ENCODE data around the gene NUP214.
"Not testable (repeated sequence)": the region's sequence is repeated elsewhere in the genome, so short reads cannot be mapped to it uniquely, and the experiment has no call there.

Gene NUP214

DNA sequence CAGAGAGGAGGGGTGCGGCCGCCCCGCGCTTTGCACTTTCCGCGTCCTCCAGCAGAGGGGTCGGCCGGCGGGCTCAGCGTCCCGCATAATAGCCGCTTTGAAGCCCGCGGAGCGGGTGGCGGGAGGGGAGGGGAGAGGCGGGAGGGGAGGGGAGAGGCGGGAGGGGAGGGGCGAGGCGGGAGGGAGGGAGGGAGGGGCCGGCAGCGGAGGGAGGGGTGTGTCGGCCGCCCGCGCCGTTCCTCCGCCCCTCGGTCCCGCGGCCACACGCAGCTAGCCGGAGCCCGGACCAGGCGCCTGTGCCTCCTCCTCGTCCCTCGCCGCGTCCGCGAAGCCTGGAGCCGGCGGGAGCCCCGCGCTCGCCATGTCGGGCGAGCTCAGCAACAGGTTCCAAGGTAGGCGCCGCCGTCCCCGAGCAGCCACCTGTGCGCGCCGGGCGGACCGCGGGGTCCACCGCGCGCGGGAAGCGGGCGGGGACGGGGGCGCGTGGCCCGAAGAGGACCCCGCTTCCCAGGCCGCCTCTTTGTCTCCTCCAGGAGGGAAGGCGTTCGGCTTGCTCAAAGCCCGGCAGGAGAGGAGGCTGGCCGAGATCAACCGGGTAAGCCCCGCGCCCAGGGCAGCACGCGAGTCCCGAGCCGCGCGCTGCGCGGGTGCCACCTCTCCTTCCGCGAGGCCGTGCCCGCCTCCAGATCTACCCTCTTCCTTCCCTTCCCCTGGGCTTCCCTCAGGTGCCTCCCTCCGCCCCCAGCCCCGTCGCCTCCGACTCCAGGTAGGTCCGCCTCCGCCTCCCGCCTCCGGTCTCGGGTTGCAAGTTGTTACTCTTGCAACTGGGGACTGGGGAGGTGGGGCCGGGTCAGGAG is 28.9 kb upstream of the NUP214 start, which contains the start of gene AIF1L:
Gene AIF1L (plus strand): TSS at position 263 of the 857 bp plus-strand sequence. CDS start 99 bp downstream, at position 362.
- no peak for DNase-seq

DNA sequence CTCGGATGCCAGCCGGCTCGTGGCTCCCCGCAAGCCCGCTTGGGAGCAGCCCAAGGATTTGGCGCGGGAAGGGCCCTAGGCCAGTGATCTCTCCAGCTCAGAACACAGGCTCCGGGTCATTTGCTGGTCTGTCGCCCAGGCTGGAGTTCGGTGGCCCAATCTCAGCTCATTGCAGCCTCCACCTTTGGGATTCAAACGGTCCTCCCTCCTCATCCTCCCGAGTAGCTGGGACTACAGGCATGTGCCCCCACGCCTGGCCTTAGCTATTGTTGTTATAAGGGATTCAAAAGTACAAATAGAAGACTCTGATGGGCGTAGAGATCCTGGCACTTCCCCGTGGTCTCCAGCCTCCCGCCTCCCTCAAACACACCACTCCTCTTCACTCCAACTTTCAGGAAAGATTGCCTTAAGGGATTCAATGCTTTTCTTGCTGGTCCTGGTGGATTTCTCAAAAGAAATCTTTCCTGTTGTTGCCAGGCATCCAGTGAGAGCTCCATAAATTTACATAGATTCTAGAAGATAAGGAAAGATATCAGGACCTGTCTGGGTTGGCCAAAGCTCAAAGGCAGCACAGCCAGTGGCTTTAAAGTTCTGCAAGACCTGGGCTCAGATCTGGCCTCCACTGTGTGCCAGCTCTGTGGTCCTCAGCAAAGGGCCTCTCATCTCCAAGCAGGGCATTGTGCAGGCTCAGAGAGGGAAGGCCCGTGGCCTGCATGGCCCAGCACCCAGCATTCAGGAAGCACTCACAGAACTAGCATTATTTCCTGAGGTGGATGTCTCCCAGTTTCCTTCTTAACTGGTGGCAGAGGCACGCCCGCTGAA is 28.0 kb upstream of the NUP214 start:
- DNase-seq, result no peak

DNA sequence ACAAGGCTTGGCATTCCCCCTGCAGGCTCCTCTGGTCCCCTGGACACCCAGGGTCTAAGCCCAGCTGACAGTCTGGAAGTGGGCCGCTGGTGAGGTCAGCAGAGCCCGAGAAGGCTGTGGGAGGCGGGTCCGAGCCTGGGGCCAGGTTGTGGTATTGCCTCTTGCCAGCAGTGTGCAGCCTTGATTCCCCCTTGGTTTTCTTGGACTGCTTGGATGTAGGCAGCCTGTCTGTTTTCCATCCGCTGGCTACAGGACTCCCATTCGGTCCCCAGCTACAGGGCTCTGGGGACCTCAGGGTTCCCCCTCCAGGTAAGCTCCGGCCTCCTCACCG is 27.5 kb upstream of the NUP214 start:
- DNase-seq, result no peak

DNA sequence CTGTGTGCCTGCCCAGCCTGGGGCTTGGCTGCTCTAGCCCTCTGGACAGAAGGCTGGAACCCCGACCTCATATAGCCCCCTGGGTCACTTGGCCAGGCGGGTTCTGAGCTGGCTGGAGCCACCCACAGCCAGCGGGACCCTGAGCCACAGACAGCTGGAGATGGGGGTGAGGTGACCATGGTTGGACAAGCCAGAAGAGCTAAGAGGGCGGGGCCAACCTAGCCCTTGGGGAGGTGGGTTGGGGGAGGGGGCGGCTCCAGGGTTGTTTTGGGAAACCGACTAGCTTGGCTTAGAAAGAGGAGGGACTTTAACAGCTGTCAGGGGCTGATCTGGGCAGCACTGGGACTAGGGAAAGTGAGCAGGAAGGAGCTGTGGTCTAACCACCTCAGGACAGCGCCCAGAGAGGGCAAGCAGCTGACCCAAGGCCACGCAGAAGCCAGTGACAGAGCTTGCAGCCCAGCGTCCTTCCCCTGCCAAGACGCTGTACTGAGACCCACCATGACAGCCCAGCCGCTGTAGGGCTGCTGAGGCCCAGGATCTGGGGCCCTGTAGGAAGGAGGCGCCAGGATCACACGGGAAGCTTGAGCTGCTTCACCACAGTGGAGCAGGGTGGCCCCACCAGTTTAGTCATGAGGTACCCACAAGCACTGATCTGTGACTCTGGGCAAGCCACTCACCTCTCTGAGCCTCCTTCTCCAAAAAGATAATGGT is 26.8 kb upstream of the NUP214 start:
- no peak for DNase-seq

DNA sequence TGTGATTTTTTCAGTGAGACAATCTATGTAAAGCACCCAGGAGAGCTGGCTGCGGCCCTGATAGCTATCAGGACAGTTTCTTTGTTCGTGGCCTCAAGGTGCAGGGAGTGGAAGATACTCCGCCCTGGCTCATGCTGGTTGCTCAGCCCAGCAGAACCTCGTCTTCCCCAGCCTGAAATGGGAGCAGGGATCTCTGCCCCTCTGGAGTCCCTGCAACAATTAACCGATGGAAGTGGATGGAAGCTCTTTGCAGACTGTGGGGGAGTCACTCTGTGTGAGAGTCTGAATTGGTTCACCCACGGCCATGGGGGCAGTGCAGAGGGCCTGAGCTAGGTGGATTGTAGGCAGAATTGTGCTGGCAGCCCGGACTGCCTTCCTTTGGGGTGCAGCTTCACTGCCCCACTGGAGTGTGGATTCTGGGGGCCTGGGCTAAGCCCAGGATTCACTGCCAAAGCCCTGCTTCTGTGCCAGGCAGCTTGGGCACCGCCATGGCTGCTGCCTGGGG is 26.2 kb upstream of the NUP214 start:
- no peak for DNase-seq

DNA sequence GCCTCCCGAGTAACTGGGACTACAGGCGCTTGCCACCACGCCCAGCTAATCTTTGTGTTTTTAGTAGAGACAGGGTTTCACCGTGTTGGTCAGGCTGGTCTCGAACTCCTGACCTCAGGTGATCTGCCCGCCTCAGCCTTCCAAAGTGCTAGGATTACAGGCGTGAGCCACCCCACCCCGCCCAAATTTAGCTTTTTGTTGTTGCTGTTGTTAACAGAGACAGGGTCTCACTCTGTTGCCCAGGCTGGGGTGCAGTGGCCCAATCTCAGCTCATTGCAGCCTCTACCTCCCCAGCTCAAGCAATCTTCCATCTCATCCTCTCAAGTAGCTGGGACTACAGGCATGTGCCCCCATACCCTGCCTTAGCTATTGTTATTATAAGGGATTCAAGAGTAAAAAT is 25.5 kb upstream of the NUP214 start:
- not testable (repeated sequence) for DNase-seq

DNA sequence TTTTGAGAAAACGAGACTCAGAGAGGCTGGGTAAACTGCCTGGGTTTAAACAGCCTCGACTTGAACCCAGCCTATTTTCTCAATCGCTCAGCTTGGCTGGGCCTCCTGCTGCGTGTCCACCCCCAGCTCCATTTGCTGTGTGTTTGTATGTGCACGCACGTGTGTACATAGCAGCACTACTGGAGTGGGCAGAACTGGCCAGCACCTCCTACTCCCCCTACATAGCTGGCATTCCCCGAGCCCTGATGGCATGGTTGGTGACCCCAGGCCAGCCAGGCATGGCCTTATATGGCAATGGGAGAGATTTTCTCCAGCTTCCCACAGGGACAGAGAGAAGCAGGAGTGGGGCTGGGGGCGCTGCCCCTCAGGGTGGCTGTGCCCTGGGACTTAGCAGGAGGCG is 24.9 kb upstream of the NUP214 start:
- DNase-seq, result no peak

DNA sequence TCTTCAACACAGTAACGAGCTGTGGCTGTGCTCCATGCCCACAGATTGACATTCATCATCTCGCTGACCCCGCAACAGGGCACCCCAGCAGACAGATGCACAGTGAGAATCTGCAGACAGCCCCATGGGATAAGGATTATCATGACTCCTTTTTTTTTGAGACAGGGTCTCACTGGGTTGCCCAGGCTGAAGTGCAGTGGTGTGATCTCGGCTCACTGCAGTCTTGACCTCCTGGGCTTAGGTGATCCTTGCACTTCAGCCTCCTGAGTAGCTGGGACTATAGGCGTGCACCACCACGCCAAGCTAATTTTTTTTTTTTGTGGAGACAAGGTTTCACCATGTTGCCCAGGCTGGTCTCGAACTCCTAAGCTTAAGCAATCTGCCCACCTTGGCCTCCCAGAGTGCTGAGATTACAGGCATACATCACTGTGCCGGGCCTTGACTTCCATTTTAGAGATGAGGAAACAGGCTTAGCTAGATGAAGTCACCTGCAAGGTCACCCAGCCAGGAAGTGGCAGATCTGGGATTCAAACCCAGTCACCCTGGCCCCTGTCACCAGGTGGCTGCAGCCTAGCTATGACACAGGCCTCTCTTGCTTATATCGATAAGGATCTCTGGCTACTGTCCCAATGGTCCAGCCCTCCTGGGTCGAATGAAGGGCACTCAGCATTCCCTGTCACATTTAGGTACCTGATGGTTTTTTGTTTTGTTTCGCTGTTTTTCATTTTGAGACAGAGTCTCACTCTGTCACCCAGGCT is 24.0 kb upstream of the NUP214 start:
- no peak for DNase-seq

DNA sequence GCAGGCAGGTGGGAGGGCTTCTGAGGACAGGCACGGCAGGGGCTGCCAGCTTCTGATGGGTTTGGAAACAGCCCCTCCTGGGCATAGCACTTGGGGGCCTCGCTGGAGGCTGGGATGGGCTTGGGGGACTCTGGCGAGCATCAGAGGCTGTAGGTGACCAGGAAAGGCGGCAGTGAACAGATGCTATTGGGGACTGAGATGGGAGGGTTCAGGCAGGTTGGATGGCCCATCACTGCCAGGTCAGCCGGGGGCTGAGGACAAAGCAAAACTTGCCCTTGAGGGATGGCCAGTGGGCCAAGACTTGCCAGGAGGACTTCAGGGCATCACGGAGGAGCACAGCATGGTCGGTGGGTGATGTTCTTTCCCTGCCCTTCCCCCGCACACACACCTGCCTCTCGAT is 22.4 kb upstream of the NUP214 start:
- no peak for DNase-seq

DNA sequence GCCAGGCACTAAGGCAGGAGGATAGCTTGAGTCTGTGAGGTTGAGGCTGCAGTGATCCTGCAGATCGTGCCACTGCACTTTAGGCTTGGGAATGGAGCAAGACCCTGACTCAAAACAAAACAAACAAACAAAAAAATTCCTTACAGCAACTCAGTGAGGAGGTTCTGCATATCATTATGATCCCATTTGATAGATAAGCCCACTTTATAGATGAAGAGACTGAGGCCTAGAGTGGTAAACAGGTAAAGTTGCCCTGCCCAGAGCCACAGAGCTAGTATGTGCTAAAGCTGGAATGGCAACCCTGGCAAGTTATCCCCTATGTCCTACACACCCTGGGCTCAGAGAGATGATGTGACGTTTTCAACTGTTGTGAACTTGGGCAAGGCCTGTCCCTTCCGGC is 21.9 kb upstream of the NUP214 start:
- DNase-seq, result no peak

DNA sequence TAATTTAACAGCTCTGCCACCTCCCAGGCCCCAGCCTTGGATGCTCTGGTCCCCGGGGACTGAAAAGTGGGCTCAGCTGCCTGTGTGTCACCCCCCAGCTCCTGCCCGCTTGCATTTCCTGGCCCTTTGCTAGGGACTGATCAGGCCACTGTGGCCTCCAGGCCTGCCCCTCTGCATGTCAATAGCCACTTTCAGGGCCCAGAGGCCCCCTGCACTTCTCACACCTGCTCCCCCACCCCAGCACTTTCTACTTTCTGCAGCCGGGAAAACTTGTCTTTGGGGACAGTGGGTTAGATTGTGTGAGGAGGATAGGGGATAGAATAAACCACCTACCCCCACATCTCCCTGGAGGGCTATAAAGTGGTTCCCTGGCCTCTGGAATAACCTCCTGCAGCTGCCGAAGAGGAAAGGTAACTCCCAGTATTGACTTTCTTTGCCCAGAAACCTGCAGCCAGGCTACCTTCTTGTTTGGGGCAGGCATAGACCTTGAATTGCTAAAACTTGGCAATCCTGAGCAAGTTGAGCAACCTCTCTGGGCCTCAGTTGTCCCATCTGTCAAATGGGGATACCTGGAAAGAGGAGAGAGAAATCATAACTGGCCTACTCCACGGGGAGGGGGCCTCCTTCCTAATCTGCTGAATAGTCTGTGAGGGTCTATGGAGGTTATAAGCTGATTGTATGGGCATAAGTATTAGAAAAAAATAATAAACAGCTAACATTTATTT is 21.2 kb upstream of the NUP214 start:
- no peak for DNase-seq

DNA sequence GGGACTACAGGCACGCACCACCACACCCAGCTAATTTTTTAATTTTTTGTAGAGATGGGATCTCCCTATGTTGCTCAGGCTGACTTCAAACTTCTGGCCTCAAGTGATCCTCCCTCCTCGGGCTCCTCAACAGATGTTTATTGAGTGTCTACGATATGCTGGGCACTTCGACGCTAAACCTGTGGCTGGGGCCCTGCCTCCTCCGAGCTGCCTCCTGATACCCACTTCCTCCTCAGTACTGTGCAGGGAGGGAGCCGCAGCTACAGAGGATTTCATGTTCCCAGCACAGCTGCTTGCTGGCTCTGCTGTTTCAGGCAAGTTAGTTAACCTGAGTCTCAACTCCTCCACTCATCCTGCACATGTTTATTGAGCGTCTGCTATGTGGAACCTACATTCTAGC is 19.4 kb upstream of the NUP214 start:
- DNase-seq, result no peak

DNA sequence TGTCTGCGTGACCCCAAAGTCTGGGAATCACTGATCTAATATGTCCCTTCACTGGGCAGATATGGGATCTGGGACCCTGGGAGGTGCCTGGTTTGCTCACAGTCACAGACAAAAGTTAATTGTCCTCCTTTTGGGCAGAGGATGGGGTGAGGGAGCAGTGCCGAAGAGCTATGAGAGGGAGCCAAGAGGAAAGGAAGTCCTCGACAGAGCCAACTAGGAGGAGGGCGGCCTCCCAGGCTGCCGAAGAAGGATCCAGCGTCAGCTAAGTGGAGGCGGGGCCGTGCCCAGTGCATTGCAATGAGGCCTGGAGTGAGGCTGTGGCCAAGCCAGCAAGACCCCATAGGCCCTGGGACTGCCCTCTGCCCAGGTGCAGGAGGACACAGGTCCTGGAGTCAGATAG is 17.6 kb upstream of the NUP214 start:
- no peak for DNase-seq

DNA sequence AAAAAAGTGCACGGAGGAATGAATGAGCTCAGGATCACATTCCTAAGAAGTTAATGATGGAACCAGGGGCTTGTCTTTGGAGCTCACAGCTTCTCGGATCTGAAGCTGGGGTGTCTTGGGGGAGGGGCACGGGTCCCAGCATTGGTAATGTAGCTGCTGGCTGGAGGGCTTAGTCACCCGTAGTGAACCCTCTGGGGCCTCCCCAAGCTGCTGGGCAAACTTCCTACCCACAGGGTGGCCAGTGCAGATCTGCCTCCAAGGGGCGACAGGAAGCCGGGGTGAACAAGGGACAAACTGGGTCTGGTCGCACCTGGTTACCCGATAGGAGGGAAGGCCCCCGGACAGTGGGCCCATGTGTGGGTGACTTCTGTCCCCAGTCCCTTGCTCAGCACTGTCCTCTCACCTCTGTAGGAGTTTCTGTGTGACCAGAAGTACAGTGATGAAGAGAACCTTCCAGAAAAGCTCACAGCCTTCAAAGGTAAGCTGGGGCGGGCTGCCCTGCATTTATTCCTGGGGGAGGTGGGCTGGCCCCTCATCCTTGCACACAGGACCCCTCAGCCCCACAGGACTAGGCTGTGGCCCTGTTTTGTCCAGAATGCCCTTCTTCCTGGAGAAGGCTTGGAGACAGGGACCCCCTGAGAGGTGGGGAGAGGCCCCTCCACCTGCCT is 14.1 kb upstream of the NUP214 start:
- no peak for DNase-seq

DNA sequence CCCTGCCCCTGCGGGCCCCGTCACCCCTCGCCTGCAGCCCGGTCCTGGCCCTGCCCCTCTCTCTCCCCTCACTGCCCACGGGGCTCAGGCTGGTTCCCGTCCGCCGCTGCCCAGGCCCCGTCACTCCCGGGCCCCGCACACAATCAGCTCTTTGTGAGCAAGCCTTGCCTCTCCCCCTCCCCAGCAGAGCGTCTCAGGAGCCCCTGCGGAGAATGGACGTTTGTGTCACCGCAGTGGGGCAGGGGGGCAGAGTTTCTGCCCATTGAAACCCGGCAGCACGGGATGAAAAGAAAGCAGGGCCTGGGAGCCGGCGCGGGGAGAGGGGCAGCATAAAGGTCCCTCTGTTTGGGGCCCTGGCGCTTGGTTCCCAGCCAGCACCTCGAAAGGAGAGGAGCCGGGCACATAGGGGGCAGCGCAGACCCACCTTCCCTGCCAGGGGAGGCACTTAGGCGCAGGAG is 13.5 kb upstream of the NUP214 start:
- no peak for DNase-seq

DNA sequence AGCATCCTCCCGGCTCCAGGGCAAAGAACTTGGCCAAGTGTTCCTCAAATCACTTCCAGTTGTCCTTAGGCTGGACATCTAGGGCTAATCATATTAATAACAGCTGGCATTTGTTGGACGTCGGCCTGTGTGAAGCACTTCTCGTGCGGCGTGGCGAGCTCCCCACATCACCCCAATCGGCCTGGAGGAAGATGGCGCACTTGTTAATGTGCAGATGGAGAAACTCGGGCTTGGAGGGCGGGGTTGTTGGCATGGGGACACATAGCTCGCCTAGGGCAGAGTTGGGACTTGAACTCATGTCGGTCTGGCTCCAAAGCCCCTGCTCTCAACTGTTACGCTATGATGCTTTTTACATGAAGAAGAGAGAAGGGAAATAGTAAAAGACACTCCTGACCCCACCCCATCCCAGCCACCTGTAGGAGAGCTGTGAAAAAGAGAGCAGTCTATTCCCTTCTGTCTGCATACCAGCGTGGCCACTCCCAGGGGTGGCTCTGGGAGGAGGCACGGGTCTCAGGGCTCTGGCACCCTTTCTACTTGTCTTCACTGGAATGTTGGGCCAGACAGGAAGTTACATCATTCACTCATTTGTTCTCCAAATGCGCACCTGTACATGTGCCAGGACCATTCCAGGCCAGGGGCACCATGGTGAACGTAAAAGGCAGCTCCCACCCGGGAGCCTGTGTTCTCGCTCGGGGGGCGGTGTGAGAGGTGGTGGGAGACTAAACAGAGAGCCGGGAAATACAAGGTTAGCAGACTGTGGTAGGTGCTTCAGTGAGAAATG is 12.8 kb upstream of the NUP214 start:
- DNase-seq, result no peak

DNA sequence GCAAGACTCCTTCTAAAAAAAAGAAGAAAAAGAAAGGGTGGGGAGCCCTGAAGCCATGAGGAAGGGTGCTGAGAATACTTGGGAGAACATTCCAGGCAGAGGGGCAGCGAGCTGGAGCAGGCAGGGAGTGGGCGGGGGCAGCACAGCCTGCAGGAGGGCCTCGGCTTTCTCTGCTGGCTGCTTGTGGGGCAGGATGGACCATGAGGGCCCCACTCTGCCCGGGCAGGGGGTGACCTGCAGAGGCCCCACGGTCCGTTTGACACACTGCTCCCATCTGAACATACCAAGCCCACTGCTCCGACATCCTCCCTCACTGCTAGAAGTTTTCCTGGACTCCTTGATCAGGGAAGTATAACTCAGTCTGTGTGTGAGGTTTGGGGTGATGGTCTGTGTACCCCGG is 11.7 kb upstream of the NUP214 start:
- no peak for DNase-seq

DNA sequence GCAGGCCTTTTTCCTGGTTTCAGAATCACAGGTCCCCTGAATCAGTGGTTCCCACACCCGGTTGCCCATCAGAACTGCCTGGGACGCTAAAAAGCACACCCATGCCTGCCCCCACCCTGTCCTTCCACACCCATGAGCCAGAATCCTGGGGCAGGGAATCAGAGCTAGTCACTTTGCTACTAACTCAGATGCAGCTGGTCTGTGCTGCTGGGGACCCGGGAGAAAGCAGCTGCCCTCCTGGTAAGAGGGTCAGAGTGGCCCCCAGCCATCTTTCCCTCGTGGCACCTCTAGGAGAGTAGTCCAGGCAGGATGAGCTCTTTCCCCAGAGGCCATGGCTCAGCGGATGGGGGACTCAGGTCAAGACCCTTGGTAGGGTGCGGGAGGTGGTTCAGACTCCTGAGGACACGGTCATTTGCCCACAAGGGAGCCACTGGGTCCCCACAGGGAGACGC is 11.3 kb upstream of the NUP214 start:
- DNase-seq, result no peak

DNA sequence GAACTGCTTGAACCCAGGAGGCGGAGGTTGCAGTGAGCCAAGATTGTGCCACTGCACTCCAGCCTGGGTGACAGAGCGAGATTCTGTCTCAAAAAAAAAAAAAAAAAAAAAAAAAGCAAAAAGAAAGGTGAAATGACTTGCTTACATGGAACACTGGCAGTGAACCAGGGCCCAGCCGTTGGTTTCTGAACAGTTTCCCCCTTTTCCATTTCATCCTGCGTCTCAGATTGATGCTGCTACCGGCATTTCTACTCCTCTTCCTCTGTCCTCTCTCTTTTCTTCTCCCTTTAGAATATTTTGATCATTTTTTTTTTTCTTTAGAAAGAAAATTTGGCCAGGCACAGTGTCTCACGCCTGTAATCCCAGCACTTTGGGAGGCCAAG is 10.0 kb upstream of the NUP214 start:
- DNase-seq, result not testable (repeated sequence)
